ENCODE data around the gene THAP7. TPM values are rescaled to one million over a fixed set of nuclear protein-coding genes. Genes with fewer than 3 reads are reported as not detected.
A peak's percentile ranks its signal among the peaks of the same experiment; 100 is the strongest.

Gene THAP7
- total and polyA plus RNA-seq, 9 of the 15 experiments (the other 6 are each of a cell fraction or from before 2014, with no cell fraction given) = 7.9 to 263 (median 84.1) TPM

GRCh38 chr22:21001601-21002325, at the start of gene THAP7 (continued):
- TF ChIP-seq, protein P1, sequence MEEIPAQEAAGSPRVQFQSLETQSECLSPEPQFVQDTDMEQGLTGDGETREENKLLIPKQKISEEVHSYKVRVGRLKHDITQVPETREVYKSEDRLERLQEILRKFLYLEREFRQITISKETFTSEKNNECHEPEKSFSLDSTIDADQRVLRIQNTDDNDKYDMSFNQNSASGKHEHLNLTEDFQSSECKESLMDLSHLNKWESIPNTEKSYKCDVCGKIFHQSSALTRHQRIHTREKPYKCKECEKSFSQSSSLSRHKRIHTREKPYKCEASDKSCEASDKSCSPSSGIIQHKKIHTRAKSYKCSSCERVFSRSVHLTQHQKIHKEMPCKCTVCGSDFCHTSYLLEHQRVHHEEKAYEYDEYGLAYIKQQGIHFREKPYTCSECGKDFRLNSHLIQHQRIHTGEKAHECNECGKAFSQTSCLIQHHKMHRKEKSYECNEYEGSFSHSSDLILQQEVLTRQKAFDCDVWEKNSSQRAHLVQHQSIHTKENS (CRISPR knock-in tag; IDR thresholded peaks at IDR 0.05) = no peak
- TF ChIP-seq, protein P2, sequence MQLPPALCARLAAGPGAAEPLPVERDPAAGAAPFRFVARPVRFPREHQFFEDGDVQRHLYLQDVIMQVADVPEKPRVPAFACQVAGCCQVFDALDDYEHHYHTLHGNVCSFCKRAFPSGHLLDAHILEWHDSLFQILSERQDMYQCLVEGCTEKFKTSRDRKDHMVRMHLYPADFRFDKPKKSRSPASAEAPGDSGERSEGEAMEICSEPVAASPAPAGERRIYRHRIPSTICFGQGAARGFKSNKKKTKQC (CRISPR knock-in tag; IDR thresholded peaks at IDR 0.05) = no peak
- TF ChIP-seq ERF (CRISPR knock-in tag; IDR thresholded peaks at IDR 0.05) = peak; percentile 98
- TF ChIP-seq L3MBTL2 (IDR thresholded peaks at IDR 0.05) = no peak
- TF ChIP-seq DNMT1 (IDR thresholded peaks at IDR 0.05) = no peak
- no peak for TF ChIP-seq ELF2 (CRISPR knock-in tag; IDR thresholded peaks at IDR 0.05)
- peak; percentile 89 for TF ChIP-seq JUN (IDR thresholded peaks at IDR 0.05; ENCODE audit: borderline replicate concordance, low read depth, low read length)
- no peak for TF ChIP-seq JUN (CRISPR knock-in tag; IDR thresholded peaks at IDR 0.05; ENCODE audit: borderline replicate concordance)
- TF ChIP-seq SLC30A9 (CRISPR knock-in tag; IDR thresholded peaks at IDR 0.05) = no peak
- peak in 1 of 2 experiments; percentile 97; a peak in 2 of 4 replicates for TF ChIP-seq SIN3A (IDR thresholded peaks at IDR 0.05; ENCODE audit: borderline replicate concordance in 2 of 2, control insufficient read depth in 1 of 2, low read depth in 2 of 2, low read length in 2 of 2)
- TF ChIP-seq HES1 (IDR thresholded peaks at IDR 0.05; ENCODE audit: low read depth) = no peak
- no peak for TF ChIP-seq CCNT2 (IDR thresholded peaks at IDR 0.05; ENCODE audit: borderline replicate concordance, extremely low read depth, insufficient read length, low read depth, low read length)
- TF ChIP-seq HMGXB4 (CRISPR knock-in tag; IDR thresholded peaks at IDR 0.05) = peak; percentile 99
- TF ChIP-seq, protein P3, sequence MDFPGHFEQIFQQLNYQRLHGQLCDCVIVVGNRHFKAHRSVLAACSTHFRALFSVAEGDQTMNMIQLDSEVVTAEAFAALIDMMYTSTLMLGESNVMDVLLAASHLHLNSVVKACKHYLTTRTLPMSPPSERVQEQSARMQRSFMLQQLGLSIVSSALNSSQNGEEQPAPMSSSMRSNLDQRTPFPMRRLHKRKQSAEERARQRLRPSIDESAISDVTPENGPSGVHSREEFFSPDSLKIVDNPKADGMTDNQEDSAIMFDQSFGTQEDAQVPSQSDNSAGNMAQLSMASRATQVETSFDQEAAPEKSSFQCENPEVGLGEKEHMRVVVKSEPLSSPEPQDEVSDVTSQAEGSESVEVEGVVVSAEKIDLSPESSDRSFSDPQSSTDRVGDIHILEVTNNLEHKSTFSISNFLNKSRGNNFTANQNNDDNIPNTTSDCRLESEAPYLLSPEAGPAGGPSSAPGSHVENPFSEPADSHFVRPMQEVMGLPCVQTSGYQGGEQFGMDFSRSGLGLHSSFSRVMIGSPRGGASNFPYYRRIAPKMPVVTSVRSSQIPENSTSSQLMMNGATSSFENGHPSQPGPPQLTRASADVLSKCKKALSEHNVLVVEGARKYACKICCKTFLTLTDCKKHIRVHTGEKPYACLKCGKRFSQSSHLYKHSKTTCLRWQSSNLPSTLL (IDR thresholded peaks at IDR 0.05) = no peak
- no peak for TF ChIP-seq ZNF280B (CRISPR knock-in tag; IDR thresholded peaks at IDR 0.05)
- TF ChIP-seq GABPB2 (CRISPR knock-in tag; conservative IDR thresholded peaks at IDR 0.05) = peak; percentile 61; the same call in 1 of the 2 replicates
- TF ChIP-seq ZNF282 (CRISPR knock-in tag; IDR thresholded peaks at IDR 0.05) = no peak
